IMR-90 (cell line): Measurements from ENCODE around the gene RINT1. TPM values are rescaled to one million over a fixed set of nuclear protein-coding genes. Genes with fewer than 3 reads are reported as not detected.
"Not testable (repeated sequence)": the region's sequence is repeated elsewhere in the genome, so short reads cannot be mapped to it uniquely, and the experiment has no call there.

ENCODE experiments used
- ATAC-seq: fragments of 200-7000 bp; cut with Tn5 transposase; 2 replicates; pipeline ENCODE4 v1.9.1; 2020; ENCODE audit warnings: low read depth, mild to moderate bottlenecking, moderate library complexity
- BruUV-seq: library from RNA; stranded (reverse); fragments of 400-500 nt; replicated peaks from 2 replicates; lab custom pipeline; 2021; lab: Mats Ljungman, UMichigan
- CTCF ChIA-PET: fragments of 300-600 bp; formaldehyde crosslinking; extraction: SDS; loops from one replicate; lab custom pipeline; 2021; ENCODE audit warnings: antibody characterized with exemption; lab: Yijun Ruan, JAX
- POLR2A ChIA-PET: fragments of 300-600 bp; sonication (Branson Sonifier 250); formaldehyde crosslinking; loops from one replicate; lab custom pipeline; 2022; ENCODE audit warnings: antibody characterized with exemption; ENCODE audit not compliant: unreplicated experiment; lab: Charles Lee
- DNase-seq: peaks from one replicate; pipeline ENCODE4 v3.0.0; 2013
- H2AFZ ChIP-seq: replicated peaks from 2 replicates; pipeline ENCODE3; 2013; ENCODE audit warnings: low read length, mild to moderate bottlenecking; ENCODE audit not compliant: poor library complexity
- H2AK5ac ChIP-seq: 2 replicates; pipeline ENCODE4 v1.6.1; 2013; ENCODE audit warnings: low read depth, low read length, inconsistent platforms
- H2AK9ac ChIP-seq: replicated peaks from 2 replicates; pipeline ENCODE3; 2013; ENCODE audit warnings: mild to moderate bottlenecking, low read depth, low read length, moderate library complexity; ENCODE audit not compliant: poor library complexity
- H2BK120ac ChIP-seq: 2 replicates; pipeline ENCODE4 v1.6.1; 2013; ENCODE audit warnings: low read depth, low read length, inconsistent platforms
- H2BK15ac ChIP-seq: 3 replicates; pipeline ENCODE4 v1.6.1; 2013; ENCODE audit warnings: low read depth, low read length, inconsistent platforms
- H2BK20ac ChIP-seq: 2 replicates; pipeline ENCODE4 v1.6.1; 2013; ENCODE audit warnings: low read depth, mild to moderate bottlenecking, inconsistent platforms, low read length, moderate library complexity
- H2BK5ac ChIP-seq: 2 replicates; pipeline ENCODE4 v1.6.1; 2013; ENCODE audit warnings: mild to moderate bottlenecking, low read depth, low read length, inconsistent platforms; ENCODE audit not compliant: poor library complexity, severe bottlenecking
- H3K14ac ChIP-seq: replicated peaks from 2 replicates; pipeline ENCODE4 v1.6.1; 2013; ENCODE audit warnings: low read depth, low read length, inconsistent platforms
- H3K18ac ChIP-seq: 2 replicates; pipeline ENCODE4 v1.6.1; 2013; ENCODE audit warnings: low read depth, low read length, control low read depth
- H3K23ac ChIP-seq: 2 replicates; pipeline ENCODE4 v1.6.1; 2013; ENCODE audit warnings: low read depth, low read length, inconsistent platforms
- H3K27ac ChIP-seq: 2 replicates; pipeline ENCODE4 v1.5.1; 2013; ENCODE audit warnings: mild to moderate bottlenecking, control low read depth, low read length; ENCODE audit not compliant: insufficient read depth
- H3K27me3 ChIP-seq: 2 replicates; pipeline ENCODE4 v1.6.1; 2013; ENCODE audit warnings: low read length; ENCODE audit not compliant: control insufficient read depth, insufficient read depth
- H3K36me3 ChIP-seq: 2 replicates; pipeline ENCODE4 v1.6.1; 2013; ENCODE audit warnings: low read length, mixed read lengths; ENCODE audit not compliant: control insufficient read depth, insufficient read depth
- H3K4ac ChIP-seq: 2 replicates; pipeline ENCODE4 v1.6.1; 2013; ENCODE audit warnings: low read depth, low read length, inconsistent platforms
- H3K4me1 ChIP-seq: 2 replicates; pipeline ENCODE4 v1.6.1; 2013; ENCODE audit warnings: low read length, mixed read lengths; ENCODE audit not compliant: control insufficient read depth, insufficient read depth
- H3K4me2 ChIP-seq: 2 replicates; pipeline ENCODE4 v1.6.1; 2013; ENCODE audit warnings: low read depth, mild to moderate bottlenecking, control low read depth, low read length, moderate library complexity
- H3K4me3 ChIP-seq: 2 replicates; pipeline ENCODE4 v1.5.1; 2013; ENCODE audit warnings: low read depth, mild to moderate bottlenecking, control low read depth, low read length, moderate library complexity; ENCODE audit not compliant: insufficient read depth
- H3K56ac ChIP-seq: 2 replicates; pipeline ENCODE4 v1.6.1; 2013; ENCODE audit warnings: low read length, inconsistent platforms; ENCODE audit not compliant: insufficient read depth; ENCODE audit errors: extremely low read depth
- H3K79me1 ChIP-seq, 2 experiments: 2 replicates each; pipeline ENCODE4 v1.6.1; 2013; ENCODE audit warnings: low read length in 2 of 2, inconsistent platforms in 1 of 2, low read depth in 1 of 2
- H3K9ac ChIP-seq: 2 replicates; pipeline ENCODE4 v1.6.1; 2013; ENCODE audit warnings: low read depth, low read length, control low read depth
- H3K9me1 ChIP-seq: 2 replicates; pipeline ENCODE4 v1.6.1; 2013; ENCODE audit warnings: low read length, inconsistent platforms; ENCODE audit not compliant: insufficient read depth
- H3K9me3 ChIP-seq: 2 replicates; pipeline ENCODE4 v1.6.1; 2013; ENCODE audit warnings: low read length; ENCODE audit not compliant: control insufficient read depth, insufficient read depth
- H4K20me1 ChIP-seq: 2 replicates; pipeline ENCODE4 v1.6.1; 2013; ENCODE audit warnings: low read length, inconsistent platforms; ENCODE audit not compliant: insufficient read depth
- H4K5ac ChIP-seq: 2 replicates; pipeline ENCODE4 v1.6.1; 2013; ENCODE audit warnings: mild to moderate bottlenecking, low read depth, low read length, control low read depth
- H4K8ac ChIP-seq, 2 experiments: 2 replicates each; pipeline ENCODE4 v1.6.1; 2013; ENCODE audit warnings: low read depth in 2 of 2, low read length in 2 of 2, control low read depth in 1 of 2, inconsistent platforms in 1 of 2
- H4K91ac ChIP-seq: 2 replicates; pipeline ENCODE4 v1.6.1; 2013; ENCODE audit warnings: low read depth, low read length, inconsistent platforms; ENCODE audit not compliant: insufficient read depth
- BHLHE40 ChIP-seq: fragments of 150-350 bp; IDR thresholded peaks from 2 replicates; pipeline ENCODE4 v1.6.1; 2016; ENCODE audit warnings: mild to moderate bottlenecking, low read depth, low read length
- FOS ChIP-seq: fragments of 150-350 bp; IDR thresholded peaks from 2 replicates; pipeline ENCODE4 v1.6.1; 2016; ENCODE audit warnings: low read depth, low read length
- NFE2L2 ChIP-seq: fragments of 150-350 bp; IDR thresholded peaks from 2 replicates; pipeline ENCODE4 v1.6.1; 2016; ENCODE audit warnings: low read depth, mild to moderate bottlenecking, low read length
- WGBS, 2 experiments: methylation state at CpG; one replicate each; pipeline versions ENCODE4 v1.1.5 to v1.1.7; 2013; ENCODE audit warnings: missing lambda C conversion rate in 2 of 2; ENCODE audit not compliant: insufficient read length in 1 of 2; ENCODE audit errors: extremely low coverage in 2 of 2; 5-methylcytosine and 5-hydroxymethylcytosine counted together
- dilution Hi-C: fragments of 300-500 bp; cut with HindIII; formaldehyde crosslinking; loops from one replicate; pipeline ENCODE4 v1.14.3; 2018; ENCODE audit warnings: low sequenced_read_pairs; ENCODE audit not compliant: unreplicated experiment
- in situ Hi-C: fragments of 300-500 bp; cut with MboI; formaldehyde crosslinking; loops from 3 replicates; pipeline ENCODE4 v1.14.3; 2019; ENCODE audit warnings: low sequenced_read_pairs, inconsistent platforms, mixed read lengths
- intact Hi-C: fragments of 100-400 bp; cut with micrococcal nuclease; formaldehyde crosslinking; loops from 2 replicates; pipeline ENCODE4 v1.10.0; 2022
- polyA plus RNA-seq, 3 experiments: library from polyadenylated mRNA; depleted of rRNA; stranded (reverse); fragments of >200 nt; gene quantifications; 2 replicates each; pipeline ENCODE4 v1.2.3, GENCODE V29; 2012; ENCODE audit warnings: low replicate concordance in 1 of 3
- total RNA-seq: library from RNA; depleted of rRNA; stranded (reverse); fragments of >200 nt; gene quantifications from 2 replicates; pipeline ENCODE4 v1.2.3, GENCODE V29; 2012

The RINT1 gene
- total and polyA plus RNA-seq, 2 of the 4 experiments (the other 2 are of a cell fraction): 15.9 to 23.1 TPM

GRCh38 chr7:105521717-105522463 is 10.1 kb upstream of the RINT1 start, which contains the start of gene PUS7 (continued):
- TF ChIP-seq NFE2L2: no peak
- TF ChIP-seq FOS: no peak
- TF ChIP-seq BHLHE40: peak; percentile 93

- dilution Hi-C loops, H2AK9ac ChIP-seq, H2BK5ac ChIP-seq, H4K91ac ChIP-seq, H3K4me1 ChIP-seq, DNase-seq, H3K9me3 ChIP-seq, H2BK15ac ChIP-seq, H3K14ac ChIP-seq, H4K20me1 ChIP-seq, H3K4me3 ChIP-seq, H3K4ac ChIP-seq, H3K4me2 ChIP-seq, CTCF ChIA-PET, H2AK5ac ChIP-seq, ATAC-seq, POLR2A ChIA-PET, H3K9me1 ChIP-seq, H3K9ac ChIP-seq, H4K8ac ChIP-seq, H2BK120ac ChIP-seq, H3K27me3 ChIP-seq, H2BK20ac ChIP-seq, H3K27ac ChIP-seq, BruUV-seq, H3K36me3 ChIP-seq, H2AFZ ChIP-seq, H3K18ac ChIP-seq, H3K56ac ChIP-seq, H3K23ac ChIP-seq, H4K5ac ChIP-seq, in situ Hi-C loops: not testable (repeated sequence)
- intact Hi-C loops: loop anchor here (5.0 kb wide), 1 partner anchor 137 kb away; the partner anchor contains the start of gene SRPK2
- no CpG with 5 or more reads among the region's 11 CpGs for WGBS, 2 experiments
- H3K79me1 ChIP-seq: peaks cover 7 to 16% of the 10 kb centered on the region in 2 experiments; a peak in 2 of 4 replicates
Measured at GRCh38 chr7:105524423-105524822, 7.6 kb upstream of the RINT1 start.
